A673 (cell line): ENCODE measurements around the gene BRD9.

Experiments used
- CTCF ChIP-seq: fragments of 300-800, 200-600 bp; sonication (generic); conservative IDR thresholded peaks from 2 replicates; pipeline ENCODE4 v1.5.1; 2017; ENCODE audit warnings: low read depth, mild to moderate bottlenecking, antibody characterized with exemption, low read length, moderate library complexity, mixed read lengths
- EZH2 ChIP-seq: fragments of 200-600 bp; sonication (generic); IDR thresholded peaks from 2 replicates; pipeline ENCODE4 v1.6.1; 2017; ENCODE audit warnings: borderline replicate concordance, low read depth, mild to moderate bottlenecking, mixed read lengths, antibody characterized with exemption, low read length; ENCODE audit not compliant: poor library complexity, severe bottlenecking

- TF ChIP-seq CTCF (no peak), EZH2 (no peak)
Observed at GRCh38 chr5:862367-863243, 30.0 kb downstream of the BRD9 start.
